Measurements from ENCODE around the gene ARHGAP10.
A peak's percentile ranks its signal among the peaks of the same experiment; 100 is the strongest.

Gene ARHGAP10

GRCh38 chr4:147825451-147826287, 93.8 kb downstream of the ARHGAP10 start:
- DNase-seq (ENCODE audit: low spot score), result peak; percentile 72

- DNase-seq (ENCODE audit: low spot score), result no peak
Measured at GRCh38 chr4:147826288-147826646, 94.4 kb downstream of the ARHGAP10 start.

- DNase-seq (ENCODE audit: low spot score), result no peak
Measured at GRCh38 chr4:147828331-147828905, 96.5 kb downstream of the ARHGAP10 start.

GRCh38 chr4:147829401-147830101, 97.7 kb downstream of the ARHGAP10 start:
- no peak for DNase-seq (ENCODE audit: low spot score)

- DNase-seq (ENCODE audit: low spot score), result no peak
Measured at GRCh38 chr4:147830102-147830463, 98.2 kb downstream of the ARHGAP10 start.

DNA sequence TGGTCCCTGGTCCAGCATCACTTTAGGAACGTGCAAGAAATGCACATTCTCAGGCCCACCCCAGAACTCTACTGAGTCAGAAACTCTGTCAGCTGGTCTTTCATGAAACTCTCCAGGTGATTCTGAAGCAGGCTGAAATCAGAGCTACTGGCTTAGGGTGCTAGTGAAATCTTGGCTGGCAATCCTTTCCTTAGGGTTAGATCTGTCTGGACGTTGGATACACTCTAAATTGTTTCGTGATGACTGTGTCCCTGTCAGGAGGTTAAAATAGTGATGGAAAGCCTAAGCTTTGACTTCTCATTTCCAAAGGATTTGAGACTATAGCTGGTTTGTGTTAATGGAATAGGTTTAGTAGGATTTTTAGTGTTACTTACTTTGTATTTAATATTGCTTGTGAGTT, 99.1 kb downstream of the ARHGAP10 start:
- no peak for DNase-seq (ENCODE audit: low spot score)

DNA sequence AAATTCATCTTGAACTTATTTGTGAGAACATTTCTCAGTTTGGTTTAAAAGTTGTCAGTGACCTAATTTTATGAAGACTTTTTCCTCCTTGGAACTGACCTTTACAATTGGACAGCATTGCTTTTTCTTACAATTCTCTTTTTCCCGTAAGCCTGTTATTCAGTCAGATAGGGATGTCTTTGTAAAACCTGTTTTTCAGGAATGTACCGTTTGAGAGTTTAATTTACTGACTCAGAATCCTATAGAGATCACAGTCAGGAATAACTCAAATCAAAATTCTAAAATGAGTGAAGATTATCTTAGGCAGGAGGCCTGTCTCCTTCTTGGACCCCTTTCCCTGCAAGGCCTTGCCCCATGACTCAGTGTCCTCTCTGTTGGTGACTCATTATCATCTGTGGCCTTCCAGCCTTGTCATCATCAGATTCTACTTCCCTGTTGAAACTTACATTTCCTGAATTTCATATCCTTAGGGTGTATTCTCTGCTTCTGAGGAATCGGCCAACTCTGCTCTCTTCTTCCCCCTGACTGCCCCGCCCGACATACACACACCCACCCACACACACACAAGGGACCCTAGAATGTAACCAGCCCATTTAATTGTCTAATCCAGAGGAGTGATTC, 99.8 kb downstream of the ARHGAP10 start:
- no peak for DNase-seq (ENCODE audit: low spot score)

DNA sequence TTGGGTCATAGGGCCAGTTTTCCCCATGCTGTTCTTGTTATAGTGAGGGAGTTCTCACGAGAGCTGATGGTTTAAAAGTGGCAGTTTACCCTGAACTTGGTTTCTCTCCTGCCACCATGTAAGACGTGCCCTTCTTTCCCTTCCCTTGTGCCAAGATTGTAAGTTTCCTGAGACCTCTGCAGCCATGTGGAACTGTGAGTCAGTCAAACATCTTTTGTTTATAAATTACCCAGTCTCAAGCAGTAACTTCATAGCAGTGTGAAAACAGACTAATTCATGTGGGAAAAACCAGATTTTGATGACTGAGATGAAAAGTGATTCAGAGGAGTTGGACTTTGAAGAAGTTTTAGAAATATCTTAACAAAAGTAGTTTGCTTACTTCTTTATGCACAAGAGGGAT, 101.4 kb downstream of the ARHGAP10 start:
- DNase-seq (ENCODE audit: low spot score), result no peak

GRCh38 chr4:147833741-147834140, 101.9 kb downstream of the ARHGAP10 start:
- no peak for DNase-seq (ENCODE audit: low spot score)

- no peak for DNase-seq (ENCODE audit: low spot score)
Measured at GRCh38 chr4:147834480-147834879, 102.6 kb downstream of the ARHGAP10 start.

DNA sequence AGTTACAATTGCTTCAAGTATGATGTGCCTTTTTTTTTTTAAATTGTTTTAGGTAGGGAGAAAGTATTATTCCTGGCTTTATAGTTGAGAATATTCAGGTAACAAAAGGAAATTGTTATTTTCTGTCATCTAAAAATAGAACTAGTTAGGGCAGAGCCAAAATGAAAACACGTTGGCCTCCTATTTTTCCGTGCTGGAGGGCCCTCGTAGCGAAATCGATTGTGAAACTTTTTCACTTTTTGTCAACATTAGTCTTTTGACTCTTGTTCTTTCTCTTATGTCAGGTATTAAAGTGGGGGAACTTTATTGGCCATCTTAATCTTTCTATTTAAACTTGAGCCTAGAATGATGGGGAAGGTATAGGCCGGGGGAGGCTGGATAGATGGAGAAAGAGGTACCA, 104.9 kb downstream of the ARHGAP10 start:
- no peak for DNase-seq (ENCODE audit: low spot score)

DNA sequence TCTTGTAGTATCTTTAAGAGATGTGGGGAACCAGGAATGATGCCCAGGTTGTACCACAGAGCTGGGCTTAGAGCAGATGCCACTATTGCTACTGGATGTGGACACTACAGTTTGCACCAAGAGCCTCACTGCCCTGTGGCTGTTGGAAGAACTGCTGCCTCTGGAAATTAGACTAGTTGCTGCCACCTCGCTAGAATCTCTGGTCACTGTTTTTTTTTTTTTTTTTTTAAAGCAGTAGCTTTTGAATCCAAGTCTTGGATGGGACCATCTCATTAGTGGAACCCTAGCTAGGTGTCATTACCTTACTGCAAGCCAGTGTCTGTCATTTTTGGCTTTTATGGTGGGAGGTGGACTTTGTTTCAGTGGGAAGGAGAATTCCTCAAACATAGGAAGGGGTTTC, 105.5 kb downstream of the ARHGAP10 start:
- DNase-seq (ENCODE audit: low spot score), result no peak

DNA sequence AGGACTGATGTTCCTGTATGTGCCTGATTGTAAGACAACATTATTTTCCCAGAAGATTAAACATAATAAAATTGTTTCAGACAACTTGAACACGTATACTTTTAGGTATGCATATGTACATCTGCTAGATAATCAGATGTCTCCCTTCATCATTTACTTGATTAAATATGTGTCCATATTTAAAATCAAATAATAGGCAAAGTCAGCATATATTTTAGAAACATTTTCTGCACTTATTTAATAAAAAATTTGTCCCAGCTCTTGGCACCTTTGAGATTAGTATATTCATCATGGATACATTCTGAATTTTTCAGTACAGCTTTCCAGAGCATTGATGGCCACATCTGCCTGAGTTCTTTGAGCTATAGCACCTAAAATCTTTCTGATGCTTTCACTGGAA, 106.0 kb downstream of the ARHGAP10 start:
- no peak for DNase-seq (ENCODE audit: low spot score)

DNA sequence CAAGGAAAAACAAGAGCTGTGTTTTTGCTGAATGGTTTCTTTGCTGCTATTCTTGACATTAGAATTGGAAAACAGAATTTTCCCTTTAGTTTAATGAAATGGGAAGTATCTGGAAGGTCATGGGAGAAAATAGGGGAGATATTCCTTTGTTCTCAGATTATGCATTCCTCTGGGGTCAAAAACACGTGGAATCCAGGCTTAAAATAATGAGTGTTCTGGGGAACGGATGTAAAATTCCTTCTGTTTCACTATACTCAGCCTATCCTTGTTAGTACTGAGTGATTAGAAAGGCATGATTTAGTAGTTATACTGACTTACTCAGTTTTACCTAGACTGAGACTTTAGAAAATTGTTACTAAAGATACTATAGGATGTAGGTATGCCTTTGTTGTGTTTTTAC, 107.3 kb downstream of the ARHGAP10 start:
- no peak for DNase-seq (ENCODE audit: low spot score)

GRCh38 chr4:147839663-147840062, 107.8 kb downstream of the ARHGAP10 start:
- no peak for DNase-seq (ENCODE audit: low spot score)

DNA sequence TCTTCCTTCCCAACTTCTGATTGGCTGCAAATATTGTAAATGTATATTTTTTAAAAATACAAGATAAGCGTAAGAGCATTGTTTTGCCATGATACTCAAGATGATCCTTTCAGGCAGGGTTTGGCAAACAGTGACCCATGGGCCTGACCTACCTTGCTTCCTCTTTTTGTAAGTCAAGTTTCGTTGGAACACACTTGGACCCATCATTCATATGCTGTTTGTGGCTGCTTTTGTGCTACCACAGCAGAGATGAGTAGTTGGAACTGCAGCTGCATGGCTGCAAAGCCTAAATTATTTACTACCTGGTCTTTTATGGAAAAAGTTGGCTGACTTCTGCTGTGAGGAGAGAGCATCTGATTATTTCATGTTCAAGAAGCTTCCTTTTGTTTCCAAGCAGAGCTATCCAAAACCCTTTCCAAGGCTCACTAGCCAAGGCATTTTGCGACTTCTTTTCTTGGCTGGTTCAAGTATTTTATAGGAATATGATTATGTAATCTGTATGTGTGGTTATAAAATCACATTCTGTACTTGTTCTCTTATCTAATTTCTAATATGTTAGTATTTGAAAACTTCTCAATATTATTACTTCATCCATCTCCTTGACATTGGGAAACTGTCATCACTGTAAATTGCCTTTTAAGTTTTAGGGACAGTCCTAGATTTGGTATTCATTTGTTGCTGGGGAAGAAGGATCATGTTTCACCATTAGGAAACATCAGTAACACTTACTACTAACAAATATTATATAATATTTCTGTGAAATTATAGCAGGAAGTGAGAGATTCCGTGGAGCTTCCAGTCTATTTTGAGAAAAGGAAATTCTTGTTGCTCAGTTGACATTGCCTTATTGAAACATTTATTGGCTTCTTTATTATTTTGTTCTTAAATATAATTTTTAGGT, 109.2 kb downstream of the ARHGAP10 start:
- DNase-seq (ENCODE audit: low spot score), result no peak

DNA sequence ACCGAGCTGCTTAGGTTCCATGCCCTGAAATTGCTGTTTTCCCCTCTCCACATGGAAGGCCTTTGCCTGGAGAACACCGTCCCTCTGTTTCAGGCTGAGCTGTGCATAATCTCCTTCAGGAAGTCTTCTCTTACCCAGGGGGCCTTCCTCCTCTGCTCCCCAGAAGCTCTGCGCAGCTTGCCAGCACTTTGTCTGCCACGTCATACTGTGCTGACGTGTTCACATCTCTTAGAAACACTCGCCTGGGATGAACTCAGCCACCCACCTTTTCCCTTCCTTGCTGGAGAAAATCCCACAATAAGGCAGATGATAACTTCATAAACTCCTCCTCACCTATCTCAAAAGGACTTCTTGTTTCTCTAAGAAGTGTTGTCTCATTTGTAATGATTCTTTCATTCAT, 110.7 kb downstream of the ARHGAP10 start:
- peak; percentile 86 for DNase-seq (ENCODE audit: low spot score)

GRCh38 chr4:147843162-147843561, 111.3 kb downstream of the ARHGAP10 start:
- DNase-seq (ENCODE audit: low spot score), result no peak

- DNase-seq (ENCODE audit: low spot score), result no peak
Measured at GRCh38 chr4:147844781-147845180, 112.9 kb downstream of the ARHGAP10 start.

DNA sequence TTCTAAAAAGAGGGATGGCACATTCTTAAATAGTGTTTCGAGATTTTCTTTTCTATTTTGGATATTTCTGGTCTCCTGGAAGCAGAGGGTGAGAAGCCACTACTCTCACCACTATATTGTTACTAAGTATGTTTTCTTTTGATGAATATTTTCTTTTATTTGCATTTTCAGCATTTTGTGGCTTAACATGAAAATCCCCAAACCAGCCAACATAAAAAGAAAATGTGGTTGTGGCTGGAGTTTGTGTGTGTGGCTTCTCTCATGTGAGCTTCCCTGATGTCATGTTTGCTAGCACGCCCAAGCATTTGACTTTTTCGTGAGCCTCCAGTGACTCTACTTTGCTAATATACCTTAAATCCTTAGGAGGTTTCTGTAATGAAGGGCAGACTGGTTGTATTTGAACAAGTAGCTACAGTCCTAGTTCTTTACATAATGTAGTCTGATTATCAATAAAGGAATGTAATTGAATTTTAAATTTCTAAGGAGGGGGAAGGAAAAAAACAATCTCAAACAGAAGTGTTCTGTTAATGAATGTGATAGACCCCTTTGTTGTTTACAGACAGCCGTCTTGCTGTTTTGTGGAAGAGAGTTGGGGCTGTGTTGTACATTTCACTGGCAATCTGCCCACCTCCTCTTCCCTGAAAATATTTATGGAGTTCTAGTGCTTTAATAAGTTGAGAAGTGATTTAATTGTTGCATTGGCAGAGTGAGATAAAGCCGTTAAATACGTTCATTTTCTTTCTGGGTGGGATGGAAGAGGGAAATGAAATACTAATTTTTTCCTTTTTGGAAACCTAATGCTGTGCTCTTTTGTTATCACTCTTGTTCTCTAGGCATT, 114.6 kb downstream of the ARHGAP10 start:
- no peak for DNase-seq (ENCODE audit: low spot score)
